ENCODE results near the gene NDUFB2. TPM values are rescaled to one million over a fixed set of nuclear protein-coding genes. Genes with fewer than 3 reads are reported as not detected.
"Not testable (repeated sequence)": the region's sequence is repeated elsewhere in the genome, so short reads cannot be mapped to it uniquely, and the experiment has no call there.

NDUFB2 gene
- total RNA-seq, 3 donors from 2014 or later (not counting 1 experiment from before 2014, with no cell fraction given), result 152 to 177 (median 177) TPM

GRCh38 chr7:140732416-140732815 lies 35.9 kb downstream of the NDUFB2 start:
- Mint-ChIP-seq H3K4me3 (no peak overlapping the region), H3K9me3 (no peaks in the 10 kb centered on the region), H3K36me3 (no peaks in the 10 kb centered on the region), H3K4me1 (no peaks in the 10 kb centered on the region), H3K27me3 (ENCODE audit: low read depth in 2 of 2) (no peaks in the 10 kb centered on the region), H3K27ac (no peak overlapping the region)
- no peak overlapping the region for H3K27ac ChIP-seq (ENCODE audit: low read length)
- H3K4me3 ChIP-seq (ENCODE audit: low read length), result no peak overlapping the region
- H3K9me3 ChIP-seq (ENCODE audit: control insufficient read depth, insufficient read depth, low read length), result no peaks in the 10 kb centered on the region
- ATAC-seq (no peak), DNase-seq (no peak)
- H3K36me3 ChIP-seq (ENCODE audit: control insufficient read depth, insufficient read depth, low read length), result peaks cover 2% of the 10 kb centered on the region
- no peaks in the 10 kb centered on the region for H3K27me3 ChIP-seq (ENCODE audit: control insufficient read depth, insufficient read depth, low read length)
- no peak for TF ChIP-seq CTCF (IDR thresholded peaks at IDR 0.05)
- intact Hi-C loops (cut with micrococcal nuclease), result no loop called here
- no peaks in the 10 kb centered on the region for H3K4me1 ChIP-seq (ENCODE audit: control insufficient read depth, insufficient read depth, low read length)
- WGBS (ENCODE audit: insufficient coverage), result 89% methylated on average over 2 of the region's 2 CpGs

- Mint-ChIP-seq H3K4me1 (no peaks in the 10 kb centered on the region), H3K27me3 (ENCODE audit: low read depth in 2 of 2) (no peaks in the 10 kb centered on the region), H3K27ac (no peak overlapping the region), H3K36me3 (no peaks in the 10 kb centered on the region), H3K9me3 (no peaks in the 10 kb centered on the region), H3K4me3 (no peak overlapping the region)
- Histone ChIP-seq H3K4me1 (ENCODE audit: control insufficient read depth, insufficient read depth, low read length) (no peaks in the 10 kb centered on the region), H3K27me3 (ENCODE audit: control insufficient read depth, insufficient read depth, low read length) (no peaks in the 10 kb centered on the region), H3K36me3 (ENCODE audit: control insufficient read depth, insufficient read depth, low read length) (peaks cover 9% of the 10 kb centered on the region), H3K9me3 (ENCODE audit: control insufficient read depth, insufficient read depth, low read length) (no peaks in the 10 kb centered on the region), H3K27ac (ENCODE audit: low read length) (no peak overlapping the region), H3K4me3 (ENCODE audit: low read length) (no peak overlapping the region)
- no CpG with 5 or more reads among the region's 2 CpGs for WGBS (ENCODE audit: insufficient coverage)
- ATAC-seq (no peak), DNase-seq (no peak)
- TF ChIP-seq CTCF (IDR thresholded peaks at IDR 0.05), result no peak
- intact Hi-C loops (cut with micrococcal nuclease), result no loop called here
Measured at GRCh38 chr7:140734096-140734495, 37.6 kb downstream of the NDUFB2 start.

- peaks cover 4% of the 10 kb centered on the region for H3K36me3 Mint-ChIP-seq
- no peak overlapping the region for H3K27ac ChIP-seq (ENCODE audit: low read length)
- peaks cover 14% of the 10 kb centered on the region for H3K36me3 ChIP-seq (ENCODE audit: control insufficient read depth, insufficient read depth, low read length)
- no peak overlapping the region for H3K4me3 Mint-ChIP-seq
- no peaks in the 10 kb centered on the region for H3K27me3 Mint-ChIP-seq (ENCODE audit: low read depth in 2 of 2)
- DNase-seq (no peak), ATAC-seq (no peak)
- H3K4me3 ChIP-seq (ENCODE audit: low read length), result no peak overlapping the region
- intact Hi-C loops (cut with micrococcal nuclease), result no loop called here
- no peak for TF ChIP-seq CTCF (IDR thresholded peaks at IDR 0.05)
- H3K27me3 ChIP-seq (ENCODE audit: control insufficient read depth, insufficient read depth, low read length), result no peaks in the 10 kb centered on the region
- no peaks in the 10 kb centered on the region for H3K9me3 ChIP-seq (ENCODE audit: control insufficient read depth, insufficient read depth, low read length)
- no peaks in the 10 kb centered on the region for H3K9me3 Mint-ChIP-seq
- no peak overlapping the region for H3K27ac Mint-ChIP-seq
- H3K4me1 ChIP-seq (ENCODE audit: control insufficient read depth, insufficient read depth, low read length), result no peaks in the 10 kb centered on the region
- WGBS (ENCODE audit: insufficient coverage), result no CpG with 5 or more reads among the region's 2 CpGs
- H3K4me1 Mint-ChIP-seq, result peaks cover 0 to 3% of the 10 kb centered on the region in 2 donors
Measured at GRCh38 chr7:140734729-140735128, 38.2 kb downstream of the NDUFB2 start.

GRCh38 chr7:140738280-140738679 lies 41.8 kb downstream of the NDUFB2 start:
- H3K4me3 Mint-ChIP-seq, result no peak overlapping the region
- Histone ChIP-seq H3K36me3 (ENCODE audit: control insufficient read depth, insufficient read depth, low read length) (peaks cover 14% of the 10 kb centered on the region), H3K9me3 (ENCODE audit: control insufficient read depth, insufficient read depth, low read length) (no peaks in the 10 kb centered on the region), H3K4me3 (ENCODE audit: low read length) (no peak overlapping the region), H3K27ac (ENCODE audit: low read length) (no peak overlapping the region), H3K4me1 (ENCODE audit: control insufficient read depth, insufficient read depth, low read length) (no peaks in the 10 kb centered on the region), H3K27me3 (ENCODE audit: control insufficient read depth, insufficient read depth, low read length) (no peaks in the 10 kb centered on the region)
- no peak for DNase-seq
- ATAC-seq, result no peak
- TF ChIP-seq CTCF (IDR thresholded peaks at IDR 0.05), result no peak
- no peaks in the 10 kb centered on the region for H3K27me3 Mint-ChIP-seq (ENCODE audit: low read depth in 2 of 2)
- peak overlapping the region in 1 of 2 donors; percentile 31 for H3K27ac Mint-ChIP-seq
- intact Hi-C loops (cut with micrococcal nuclease), result no loop called here
- H3K4me1 Mint-ChIP-seq, result peaks cover 10 to 20% of the 10 kb centered on the region in 2 donors
- H3K9me3 Mint-ChIP-seq, result no peaks in the 10 kb centered on the region
- H3K36me3 Mint-ChIP-seq, result peaks cover 4% of the 10 kb centered on the region

- H3K27ac Mint-ChIP-seq; H3K36me3 Mint-ChIP-seq; H3K4me3 Mint-ChIP-seq; H3K9me3 ChIP-seq (ENCODE audit: control insufficient read depth, insufficient read depth, low read length); ATAC-seq; DNase-seq; H3K4me3 ChIP-seq (ENCODE audit: low read length); H3K4me1 ChIP-seq (ENCODE audit: control insufficient read depth, insufficient read depth, low read length); intact Hi-C loops (cut with micrococcal nuclease); H3K27ac ChIP-seq (ENCODE audit: low read length); H3K9me3 Mint-ChIP-seq; H3K27me3 Mint-ChIP-seq (ENCODE audit: low read depth in 2 of 2); H3K27me3 ChIP-seq (ENCODE audit: control insufficient read depth, insufficient read depth, low read length): not testable (repeated sequence)
- WGBS (ENCODE audit: insufficient coverage), result no CpG with 5 or more reads among the region's 4 CpGs
- peaks cover 20% of the 10 kb centered on the region for H3K36me3 ChIP-seq (ENCODE audit: control insufficient read depth, insufficient read depth, low read length)
- H3K4me1 Mint-ChIP-seq, result peaks cover 10 to 20% of the 10 kb centered on the region in 2 donors
Measured at GRCh38 chr7:140743255-140743654, 46.7 kb downstream of the NDUFB2 start.
